ENCODE data around the gene GJB3.
"Not testable (repeated sequence)": the region's sequence is repeated elsewhere in the genome, so short reads cannot be mapped to it uniquely, and the experiment has no call there.

DNA sequence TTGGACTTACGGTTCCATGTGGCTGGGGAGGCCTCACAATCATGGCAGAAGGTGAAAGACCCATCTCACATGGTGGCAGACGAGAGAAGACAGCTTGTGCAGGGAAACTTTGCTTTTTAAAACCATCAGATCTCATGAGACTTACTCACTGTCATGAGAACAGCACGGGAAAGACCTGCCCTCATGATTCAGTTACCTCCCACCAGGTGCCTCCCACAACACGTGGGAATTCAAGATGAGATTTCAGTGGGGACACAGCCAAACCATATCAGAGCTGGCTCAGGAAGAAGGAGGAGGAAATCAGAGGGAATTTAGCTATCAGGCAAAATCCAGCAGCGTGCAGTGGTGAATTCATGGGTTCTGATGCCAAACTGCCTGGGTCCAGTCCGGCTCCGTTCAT is 48.2 kb upstream of the GJB3 start:
- TF ChIP-seq POLR2A (IDR thresholded peaks at IDR 0.05): not testable (repeated sequence)
- TF ChIP-seq, protein P1, sequence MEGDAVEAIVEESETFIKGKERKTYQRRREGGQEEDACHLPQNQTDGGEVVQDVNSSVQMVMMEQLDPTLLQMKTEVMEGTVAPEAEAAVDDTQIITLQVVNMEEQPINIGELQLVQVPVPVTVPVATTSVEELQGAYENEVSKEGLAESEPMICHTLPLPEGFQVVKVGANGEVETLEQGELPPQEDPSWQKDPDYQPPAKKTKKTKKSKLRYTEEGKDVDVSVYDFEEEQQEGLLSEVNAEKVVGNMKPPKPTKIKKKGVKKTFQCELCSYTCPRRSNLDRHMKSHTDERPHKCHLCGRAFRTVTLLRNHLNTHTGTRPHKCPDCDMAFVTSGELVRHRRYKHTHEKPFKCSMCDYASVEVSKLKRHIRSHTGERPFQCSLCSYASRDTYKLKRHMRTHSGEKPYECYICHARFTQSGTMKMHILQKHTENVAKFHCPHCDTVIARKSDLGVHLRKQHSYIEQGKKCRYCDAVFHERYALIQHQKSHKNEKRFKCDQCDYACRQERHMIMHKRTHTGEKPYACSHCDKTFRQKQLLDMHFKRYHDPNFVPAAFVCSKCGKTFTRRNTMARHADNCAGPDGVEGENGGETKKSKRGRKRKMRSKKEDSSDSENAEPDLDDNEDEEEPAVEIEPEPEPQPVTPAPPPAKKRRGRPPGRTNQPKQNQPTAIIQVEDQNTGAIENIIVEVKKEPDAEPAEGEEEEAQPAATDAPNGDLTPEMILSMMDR (IDR thresholded peaks at IDR 0.05): not testable (repeated sequence)

Measured in lower leg skin (tissue), 3 donors.